Measurements from ENCODE around the gene PARK7.

Gene PARK7

DNA sequence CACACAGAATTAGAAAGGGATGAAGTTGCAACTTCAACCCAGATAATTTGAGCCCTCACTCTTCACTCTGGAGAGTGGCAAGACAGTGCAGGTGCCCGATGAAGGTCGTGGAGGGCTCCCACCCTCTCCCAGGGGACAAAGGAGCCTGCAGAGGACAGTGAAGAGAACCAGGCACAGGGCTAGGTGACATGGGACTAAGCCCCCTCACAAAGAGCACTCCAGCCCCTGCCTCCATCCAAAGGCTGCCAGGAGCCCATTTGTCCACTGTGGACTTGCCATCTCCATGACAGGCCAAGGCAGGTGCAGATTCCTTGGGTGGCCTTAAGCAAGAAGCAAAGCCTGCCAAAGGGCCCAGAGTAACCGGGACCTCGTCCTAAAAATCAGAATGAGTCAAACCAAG lies 49.5 kb downstream of the PARK7 start:
- no peak for DNase-seq

DNA sequence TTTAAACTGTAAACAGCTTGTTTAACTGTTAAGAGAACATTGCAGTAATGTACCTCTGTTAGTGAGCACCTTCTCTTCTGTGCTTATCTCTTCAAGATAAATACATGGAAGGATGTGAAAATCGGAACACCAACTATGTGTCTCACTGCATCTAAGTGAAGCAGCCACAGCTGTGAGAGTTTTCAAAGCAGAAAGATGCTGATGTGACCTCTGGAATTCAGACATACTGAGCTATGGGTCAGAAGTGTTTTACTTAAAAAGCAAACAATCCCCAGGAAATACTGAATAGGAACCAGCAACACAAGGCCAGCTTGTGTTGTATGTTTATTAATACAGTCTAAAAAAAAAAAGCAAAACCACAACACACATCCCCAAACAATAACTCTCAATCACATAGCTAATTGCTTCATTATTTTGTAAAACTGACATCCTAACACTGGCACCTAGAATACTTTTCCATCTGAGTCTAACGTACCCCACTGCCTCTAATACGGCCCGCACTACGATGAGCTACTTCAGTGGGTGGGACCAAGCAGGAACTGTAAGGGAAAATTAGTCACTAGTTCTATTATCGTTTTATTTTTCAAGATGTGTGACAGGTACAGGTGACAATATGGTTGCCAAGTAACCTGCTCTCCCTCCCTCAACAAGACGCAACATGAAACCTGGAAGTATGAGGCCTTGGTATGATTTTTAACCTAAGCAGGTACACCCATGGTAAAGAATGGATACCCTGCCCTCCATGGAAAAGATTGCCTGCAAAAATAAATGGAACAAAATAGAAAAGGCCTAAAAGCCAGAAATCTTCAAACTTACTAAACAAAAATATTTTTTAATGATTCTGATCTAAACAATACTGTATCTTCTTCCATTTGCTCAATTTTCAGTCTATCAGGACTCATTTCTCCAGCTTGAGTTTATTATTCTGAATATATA lies 50.7 kb downstream of the PARK7 start:
- DNase-seq, result no peak

DNA sequence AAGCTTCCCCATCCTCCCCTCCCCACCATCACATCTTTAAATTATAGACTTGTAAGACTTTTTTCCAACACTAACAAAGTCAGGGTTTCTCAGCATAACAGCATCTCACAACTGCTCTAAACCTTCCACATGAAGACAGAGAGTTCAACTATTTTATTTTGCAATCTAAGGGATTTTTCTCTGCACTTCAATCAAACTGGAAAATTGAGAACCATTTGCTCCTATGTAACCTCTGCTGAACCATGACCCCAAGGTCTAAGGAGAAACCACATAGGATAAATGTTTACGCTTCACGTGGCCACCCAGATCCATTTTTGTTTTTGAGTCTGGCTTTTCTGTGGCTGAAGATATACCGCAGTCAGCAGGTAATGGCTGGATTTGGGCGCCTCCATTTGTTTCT lies 51.4 kb downstream of the PARK7 start:
- DNase-seq, result no peak

DNA sequence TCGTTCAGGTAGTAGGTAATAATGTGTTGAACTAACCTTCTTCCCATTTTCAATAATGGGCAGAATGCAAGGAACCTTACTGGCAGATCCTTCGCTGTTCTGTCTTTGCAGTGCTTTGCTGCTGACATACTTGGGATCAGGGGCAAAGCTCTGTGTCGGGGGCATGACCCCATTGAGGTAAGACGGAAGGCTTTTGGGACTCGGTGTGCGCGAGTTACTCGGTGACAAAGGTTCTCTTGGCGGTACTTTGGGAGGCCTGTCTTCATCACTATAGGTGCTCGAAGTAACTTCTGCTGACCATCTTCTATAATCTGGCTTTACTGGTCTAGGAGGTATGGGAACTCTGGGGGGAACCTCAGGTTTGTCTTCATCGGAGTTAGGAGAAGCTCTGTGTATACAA lies 51.9 kb downstream of the PARK7 start:
- DNase-seq, result no peak

DNA sequence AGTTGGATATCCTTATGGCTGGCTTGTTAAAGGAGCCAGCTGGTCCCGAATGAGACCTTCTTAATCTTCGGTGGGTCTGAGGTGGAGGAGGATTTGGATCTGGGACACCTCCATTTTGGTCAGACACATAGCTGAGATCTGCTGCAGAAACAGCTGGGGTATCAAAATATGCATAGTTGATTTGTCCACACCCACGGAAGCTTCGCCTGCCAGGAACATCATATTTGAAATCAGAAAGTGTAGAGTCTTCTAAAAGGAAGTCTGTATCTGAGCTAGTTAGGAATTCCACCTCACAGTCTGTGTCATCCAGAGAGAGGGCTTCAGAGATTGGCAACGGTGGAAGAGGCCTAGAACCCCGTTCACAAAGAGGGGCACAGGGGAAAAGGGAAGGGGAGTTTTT lies 52.3 kb downstream of the PARK7 start:
- DNase-seq, result no peak

DNA sequence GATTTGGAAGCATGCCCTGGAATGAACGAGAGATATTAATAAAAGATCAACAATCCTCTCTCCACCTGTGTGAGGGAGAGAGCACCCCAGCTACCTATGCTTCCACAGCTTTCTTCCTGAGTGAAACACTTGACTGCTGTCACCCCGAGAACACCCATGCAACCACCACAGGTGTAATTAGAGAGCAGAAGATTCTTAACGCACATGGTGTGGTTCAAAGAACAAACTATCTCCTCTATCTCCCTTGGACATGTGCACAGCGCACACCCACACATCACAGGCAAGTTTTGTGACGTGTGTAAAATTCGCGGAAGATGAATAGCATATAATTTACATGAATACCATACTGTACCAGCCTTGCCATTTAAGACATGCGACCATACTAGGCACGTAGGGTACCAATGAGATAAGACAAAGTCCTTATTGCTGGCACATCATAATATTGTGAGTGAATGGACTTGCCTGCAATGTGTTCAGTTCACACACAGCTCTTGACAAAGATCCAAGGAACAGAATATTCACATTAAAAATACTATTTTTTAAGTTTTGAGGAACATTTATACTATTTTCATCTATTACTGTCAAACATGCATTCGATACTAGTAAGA lies 53.0 kb downstream of the PARK7 start:
- DNase-seq, result no peak

DNA sequence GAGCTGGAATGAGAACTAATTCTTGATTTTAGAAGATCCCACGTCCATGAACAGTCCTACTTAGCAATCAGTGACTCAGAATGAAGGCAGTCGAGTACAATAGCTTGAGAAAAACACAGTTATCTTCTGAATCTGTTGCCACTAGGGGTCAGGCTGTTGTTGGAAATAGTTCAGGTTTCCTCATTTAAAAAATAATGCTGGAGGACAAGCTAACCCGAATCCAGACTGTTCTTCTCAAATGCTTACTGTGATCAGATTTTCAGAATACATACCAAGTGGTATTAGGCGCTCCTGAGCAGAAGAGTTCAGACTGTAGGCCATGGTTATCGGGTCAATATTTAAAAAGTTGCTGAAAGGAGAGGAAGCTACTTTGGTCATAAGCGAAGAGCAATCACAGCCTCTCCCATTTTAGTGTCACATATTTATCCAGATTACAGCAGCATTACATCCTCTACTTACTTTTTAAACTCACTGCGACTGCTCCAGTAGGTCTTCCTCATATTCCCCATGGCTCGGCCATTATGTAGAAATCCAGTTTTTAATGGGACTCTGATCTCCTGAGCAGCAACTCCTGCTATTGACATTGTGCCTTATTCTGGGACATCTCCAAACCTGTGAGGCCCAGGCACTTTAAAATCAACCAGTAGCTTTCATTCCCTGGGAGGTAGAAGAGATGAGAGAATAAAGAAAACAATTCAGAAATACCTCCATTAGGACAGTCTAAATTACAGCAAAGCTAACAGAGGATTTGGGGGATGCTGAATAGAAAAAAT lies 53.7 kb downstream of the PARK7 start:
- peak in 1 of 2 experiments; percentile 9 for DNase-seq

DNA sequence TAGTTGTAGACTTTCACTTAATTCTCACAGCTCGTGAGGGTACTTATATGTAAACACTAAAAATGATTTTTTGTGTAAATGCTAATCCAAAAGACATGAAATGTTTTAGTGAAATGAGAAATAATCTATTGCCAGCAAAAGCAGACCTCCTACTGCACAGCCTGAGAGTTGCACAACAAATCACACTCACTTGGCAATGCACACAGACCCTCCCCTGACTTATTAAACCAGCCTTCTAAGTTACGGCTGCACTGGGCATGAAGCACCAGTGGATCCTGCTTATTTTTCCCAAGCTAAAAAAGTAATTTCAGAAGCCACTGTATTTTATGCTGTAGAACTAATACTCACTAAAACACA lies 54.3 kb downstream of the PARK7 start:
- DNase-seq, result no peak

DNA sequence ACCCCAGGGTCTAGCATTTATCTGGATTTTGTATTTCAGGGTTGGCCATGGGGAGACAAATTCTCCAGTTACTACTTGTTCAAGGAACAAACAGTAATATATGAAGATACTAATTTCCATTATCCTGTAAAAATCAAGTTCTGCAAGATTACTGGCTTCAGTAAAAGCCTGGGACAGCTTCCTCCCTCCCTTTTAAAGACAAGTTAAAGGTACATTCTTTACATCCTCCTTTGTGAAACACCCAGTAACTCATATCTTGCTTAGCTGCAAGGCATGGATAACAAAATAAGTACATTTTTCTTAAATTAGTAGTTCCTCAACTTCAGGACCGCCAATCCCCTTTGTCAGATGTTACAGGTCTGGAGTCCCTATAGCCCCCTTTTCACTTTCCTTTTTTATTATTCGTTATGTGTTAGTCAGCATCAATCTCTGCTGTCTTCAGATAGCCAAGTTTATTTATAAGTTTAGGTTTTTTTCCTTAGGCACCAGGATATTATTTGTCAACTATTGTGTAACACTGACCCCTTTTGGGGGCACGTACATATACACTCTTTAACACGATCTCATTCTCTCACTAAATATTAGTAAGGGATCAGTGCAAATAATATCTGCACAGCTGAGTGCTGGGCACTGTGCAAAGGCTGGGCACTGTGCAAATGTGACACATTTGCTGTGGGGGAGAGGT lies 54.8 kb downstream of the PARK7 start:
- no peak for DNase-seq

DNA sequence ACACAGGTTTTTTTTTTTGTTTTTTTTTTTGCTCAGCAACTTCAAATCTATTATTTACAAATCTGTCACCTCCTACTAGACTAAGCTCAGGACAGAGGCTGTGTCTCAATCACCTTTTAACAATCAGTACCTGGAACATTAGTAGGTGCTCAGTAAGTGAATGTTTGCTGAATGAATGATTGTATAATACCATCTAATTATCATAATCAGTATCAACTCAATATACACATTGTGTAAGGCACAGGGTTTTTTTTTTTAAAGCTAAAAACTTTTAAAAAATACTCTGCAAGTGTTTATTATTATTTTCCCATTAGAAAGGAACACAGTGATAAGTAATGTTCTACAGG lies 55.4 kb downstream of the PARK7 start:
- no peak for DNase-seq

DNA sequence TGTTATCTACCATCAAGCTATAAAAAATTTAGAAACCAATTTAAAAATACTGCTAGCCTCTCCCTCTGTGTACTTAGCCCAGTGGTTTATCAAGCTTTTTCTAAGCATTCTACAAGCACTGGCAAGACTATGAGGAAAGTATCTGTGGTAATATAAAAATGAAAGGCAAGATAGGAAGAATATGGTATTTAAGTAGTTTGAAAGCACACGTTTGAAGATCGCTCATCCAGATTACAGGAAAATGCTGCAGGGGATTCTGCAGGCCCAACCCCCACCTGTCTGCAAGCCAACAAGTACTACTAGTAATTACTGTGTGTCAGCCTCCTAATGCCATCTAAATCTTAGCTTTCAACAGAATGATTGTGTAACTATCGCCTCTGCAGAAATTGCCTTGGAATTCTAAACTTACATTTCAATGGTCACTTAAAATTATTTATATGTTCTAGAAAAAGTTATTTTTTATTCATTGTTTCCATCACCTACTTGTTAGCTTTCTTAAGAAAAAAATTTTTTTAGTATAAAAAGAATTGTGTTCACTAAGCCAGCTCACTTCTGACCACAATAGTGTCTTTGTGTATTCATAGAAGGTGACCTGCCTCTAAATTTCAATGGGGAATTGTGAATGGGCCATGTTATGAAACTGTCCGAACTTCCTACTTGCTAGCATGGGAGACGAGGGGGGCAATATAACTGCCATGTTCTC lies 56.1 kb downstream of the PARK7 start:
- DNase-seq, result no peak

DNA sequence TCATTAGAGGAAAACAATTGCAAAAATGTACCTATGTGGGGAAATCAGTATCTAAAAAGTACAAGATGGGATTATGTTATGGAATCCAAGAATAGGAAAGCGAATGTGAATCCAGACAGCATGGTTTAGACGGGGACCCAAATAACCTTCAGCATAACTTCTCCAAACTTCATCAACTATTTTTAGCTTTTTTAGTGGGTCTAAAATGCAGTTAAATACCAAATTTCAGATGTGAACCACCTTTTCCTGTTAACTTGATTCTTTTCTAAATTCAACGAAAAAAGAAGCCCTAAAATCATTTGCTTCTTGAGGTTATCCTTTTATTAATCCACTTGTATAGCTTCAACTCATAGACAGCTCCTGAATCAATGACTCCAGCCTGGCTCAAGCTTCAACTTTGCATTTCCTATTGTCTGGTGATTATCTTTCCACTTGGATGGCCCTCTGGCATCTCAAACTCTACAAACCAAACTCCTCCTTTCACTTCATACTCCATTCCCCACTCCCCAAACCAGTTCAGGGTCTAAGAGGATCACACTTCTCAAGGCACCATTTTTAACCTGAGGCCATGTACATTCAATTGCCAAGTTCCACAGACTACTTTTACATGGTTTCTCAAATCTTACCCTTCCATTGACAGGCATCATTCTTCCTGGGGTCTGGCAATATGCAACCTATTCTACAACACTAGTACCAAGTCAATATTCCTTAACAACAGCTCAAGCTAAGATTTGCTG lies 57.1 kb downstream of the PARK7 start:
- DNase-seq, result no peak

DNA sequence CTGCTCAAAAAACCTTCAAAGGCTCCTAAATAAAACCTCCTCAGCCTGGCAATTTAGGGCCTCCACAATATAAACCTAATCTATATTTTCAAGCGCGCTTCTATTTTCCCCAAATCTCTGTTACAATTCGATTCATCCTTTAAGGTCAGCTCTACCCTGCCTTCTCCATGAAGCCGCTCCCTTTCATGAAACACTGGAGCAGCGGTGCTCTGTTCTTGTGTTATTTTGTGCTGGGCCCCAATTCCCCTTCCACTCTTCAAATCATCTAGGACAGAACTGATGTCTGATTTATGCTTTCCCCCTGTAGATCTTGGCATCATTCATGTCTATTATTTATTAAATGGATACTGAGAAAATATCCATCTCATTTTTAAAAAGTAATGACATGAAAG lies 57.7 kb downstream of the PARK7 start:
- no peak for DNase-seq

DNA sequence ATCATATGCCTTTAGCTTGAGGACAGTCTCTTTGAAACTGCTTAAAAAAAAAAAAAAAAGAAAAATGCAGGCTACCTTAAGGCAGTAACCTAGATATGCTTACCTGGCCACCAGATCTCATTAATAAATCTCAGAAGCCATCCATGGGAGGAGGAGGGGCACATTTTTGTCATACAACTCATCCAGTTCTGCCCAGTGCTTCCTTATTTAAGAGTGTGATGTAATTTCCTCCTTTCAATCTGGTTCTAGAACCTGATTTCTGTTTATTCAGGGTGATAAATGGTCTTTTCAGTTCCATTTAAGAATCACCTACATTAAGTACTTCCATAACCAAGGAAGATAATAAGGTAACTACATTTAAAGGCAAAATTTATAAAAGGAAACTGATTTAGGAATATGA lies 58.5 kb downstream of the PARK7 start:
- DNase-seq, result no peak

DNA sequence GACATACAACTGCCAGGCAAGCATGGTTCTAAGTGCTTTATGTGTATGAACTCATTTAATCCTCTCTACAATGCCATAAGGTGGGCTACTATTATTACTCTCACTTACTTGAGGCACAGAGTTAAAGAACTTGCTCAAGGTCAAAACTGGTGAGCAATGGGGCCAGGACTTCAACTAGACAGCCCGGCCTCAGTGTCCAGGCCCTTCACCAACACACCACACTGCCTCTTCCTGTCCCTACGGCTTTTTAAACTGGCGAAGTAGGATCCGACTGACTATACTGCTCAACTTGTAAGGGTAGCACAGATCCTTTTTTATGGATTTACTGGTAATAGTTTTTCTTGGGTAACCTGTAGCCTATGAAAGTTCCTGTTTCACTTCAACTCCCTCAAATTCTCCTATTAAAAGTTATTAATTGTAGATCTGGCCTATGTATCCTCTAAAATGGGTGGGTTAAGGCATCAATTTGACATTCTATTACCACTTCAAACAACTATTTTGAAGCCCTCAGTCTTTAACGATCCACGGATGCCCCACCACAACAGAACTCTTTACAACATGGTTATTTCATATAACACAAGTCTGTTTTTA lies 60.3 kb downstream of the PARK7 start:
- DNase-seq, result no peak

DNA sequence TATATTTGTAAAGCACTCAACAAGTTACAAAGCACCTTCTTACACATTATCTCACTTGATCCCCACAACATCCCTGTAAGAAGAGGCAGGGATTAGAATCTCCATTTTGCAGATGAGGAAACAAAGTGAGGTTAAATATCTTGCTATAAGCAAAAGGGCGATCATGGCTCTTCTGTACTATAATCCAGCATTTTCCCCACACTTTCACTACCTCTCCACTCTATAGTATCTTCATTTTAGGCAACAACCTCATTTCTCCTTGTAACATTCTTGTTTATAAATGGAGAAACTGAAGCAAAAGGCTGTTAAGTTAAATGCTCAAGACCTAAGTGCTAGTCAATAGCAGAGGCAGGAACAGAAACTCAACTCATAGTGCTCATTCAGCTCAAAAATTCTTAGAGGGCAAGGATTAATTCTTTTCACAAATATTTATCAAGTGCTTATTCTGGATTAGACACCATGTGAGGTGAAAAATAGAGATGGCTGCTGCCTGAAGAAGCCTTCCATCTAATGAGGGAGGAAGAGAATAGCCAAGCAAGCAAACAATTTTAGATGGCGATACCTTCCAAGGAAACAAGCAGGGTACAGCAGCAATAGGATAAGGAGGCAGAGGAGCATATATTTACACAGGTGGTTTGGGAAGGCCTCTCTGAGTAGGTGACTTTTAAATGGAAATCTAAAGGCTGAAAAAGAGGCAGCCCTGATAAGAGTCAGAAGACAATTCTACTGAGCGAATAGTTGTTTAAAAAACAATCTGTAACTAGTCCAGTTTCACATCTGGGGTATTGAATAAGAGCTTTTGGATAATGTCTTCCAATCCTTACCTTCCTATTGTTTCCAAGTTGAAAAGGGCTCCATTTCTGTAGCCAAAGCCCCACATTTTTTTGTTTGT lies 61.1 kb downstream of the PARK7 start:
- DNase-seq, result no peak

DNA sequence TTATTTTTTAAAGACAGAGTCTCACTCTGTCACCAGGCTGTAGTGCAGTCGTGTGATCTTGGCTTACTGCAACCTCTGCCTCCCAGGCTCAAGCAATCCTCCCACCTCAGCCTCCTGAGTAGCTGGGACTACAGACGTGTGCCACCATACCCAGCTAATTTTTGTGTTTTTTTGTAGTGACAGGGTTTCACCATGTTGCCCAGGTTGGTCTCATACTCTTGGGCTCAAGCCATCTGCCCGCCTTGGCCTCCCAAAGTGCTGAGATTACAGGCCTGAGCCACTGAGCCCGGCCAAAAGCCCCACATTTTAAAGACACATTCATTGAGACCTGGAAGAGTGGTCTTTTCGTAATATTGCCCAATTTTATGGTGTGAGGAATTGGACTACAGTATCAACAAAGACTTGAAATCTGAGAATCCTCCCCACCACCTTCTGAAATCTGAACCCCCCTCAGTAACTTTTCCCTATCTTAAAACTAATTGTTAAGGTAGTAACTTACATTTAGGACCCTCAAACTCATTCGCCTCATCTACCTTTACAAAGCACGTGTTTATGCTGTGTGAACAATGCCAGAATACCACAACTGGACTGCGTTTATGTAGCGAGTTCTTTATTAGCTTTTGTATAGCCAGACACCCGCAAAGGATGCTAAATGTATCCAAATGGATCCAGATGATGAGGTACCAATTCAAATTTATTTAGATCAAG lies 61.9 kb downstream of the PARK7 start:
- DNase-seq, result no peak

DNA sequence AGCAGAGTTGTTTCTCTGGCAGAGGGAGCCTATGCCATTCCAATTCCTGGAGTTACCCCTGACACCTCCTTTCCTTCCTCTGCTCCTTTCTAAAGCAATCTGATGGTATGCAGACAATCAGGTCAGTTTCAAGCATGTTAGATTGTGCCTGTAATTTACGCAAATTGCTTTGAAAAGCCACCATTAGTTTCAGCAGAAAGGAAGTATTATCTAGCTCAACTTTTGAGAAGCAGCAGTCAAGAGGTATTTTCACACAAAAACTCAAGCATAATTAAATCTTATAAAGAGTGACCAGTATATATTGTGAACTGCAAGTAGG lies 62.4 kb downstream of the PARK7 start:
- DNase-seq, result no peak

DNA sequence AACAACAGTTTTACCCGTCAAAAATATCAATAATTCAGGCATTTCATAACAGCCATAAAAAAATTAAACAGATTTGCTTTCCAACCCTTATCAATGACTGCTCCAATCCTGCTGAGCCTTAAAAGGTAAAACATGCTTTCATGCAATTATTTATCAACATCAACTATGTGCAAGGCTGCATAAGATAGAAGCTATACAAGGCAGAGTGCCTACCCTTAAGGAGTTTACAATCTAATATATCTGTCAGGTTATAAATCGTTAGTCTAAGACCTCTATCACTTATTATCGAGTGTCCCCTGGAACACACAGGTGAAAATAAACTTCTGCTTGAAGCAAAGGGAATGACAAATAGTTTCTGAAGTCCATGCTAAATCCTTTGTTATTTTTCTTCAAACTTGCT lies 62.8 kb downstream of the PARK7 start:
- DNase-seq, result no peak

DNA sequence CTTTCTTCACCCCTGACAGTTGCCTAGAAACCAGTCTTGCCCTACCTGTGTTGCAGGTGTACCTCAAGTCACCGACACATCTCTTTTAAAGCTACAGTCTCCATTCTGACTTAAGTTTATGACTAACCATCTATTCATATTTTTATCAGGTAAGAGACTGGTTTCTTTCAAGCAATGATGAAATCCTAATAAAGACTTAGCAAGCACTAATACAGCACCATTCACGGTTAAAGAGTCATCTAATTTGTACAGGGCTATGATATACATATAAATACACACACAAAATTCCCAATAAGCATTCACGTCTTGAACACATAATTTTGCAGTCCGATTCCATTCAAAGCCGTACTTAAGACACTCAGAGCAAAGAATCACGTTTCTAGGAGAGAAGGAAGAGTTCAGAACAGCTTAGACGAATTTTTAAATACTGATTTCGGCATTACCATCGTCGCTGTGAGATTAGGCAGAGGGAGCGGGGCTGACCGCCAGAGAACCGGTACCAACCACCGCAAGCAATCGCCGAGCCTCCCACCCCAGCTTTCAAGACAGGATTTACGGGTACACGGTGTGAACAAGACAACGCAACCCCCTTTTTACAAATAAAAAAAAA lies 63.7 kb downstream of the PARK7 start:
- peak in 1 of 2 experiments; percentile 40 for DNase-seq
